Fibroblast of lung (primary cell): Measurements from ENCODE around the gene FAM118A. TPM values are rescaled to one million over a fixed set of nuclear protein-coding genes. Genes with fewer than 3 reads are reported as not detected.
"Not testable (repeated sequence)": the region's sequence is repeated elsewhere in the genome, so short reads cannot be mapped to it uniquely, and the experiment has no call there.

Experiments
- DNase-seq, 2 donors: peaks; one replicate each; pipeline versions ENCODE4 v3.0.0 to v3.0.0-alpha.2; 2010; ENCODE audit warnings: low read depth in 2 of 2
- H2AFZ ChIP-seq: 2 replicates; pipeline ENCODE4 v1.5.1; 2012; ENCODE audit warnings: low read length, control low read depth, inconsistent platforms
- H3K27ac ChIP-seq: 2 replicates; pipeline ENCODE4 v1.5.1; 2011; ENCODE audit warnings: low read length, control low read depth; ENCODE audit not compliant: insufficient read depth
- H3K27me3 ChIP-seq: 2 replicates; pipeline ENCODE4 v1.5.1; 2011; ENCODE audit warnings: mild to moderate bottlenecking, low read length; ENCODE audit not compliant: control insufficient read depth, insufficient read depth
- H3K36me3 ChIP-seq: 2 replicates; pipeline ENCODE4 v1.5.1; 2011; ENCODE audit warnings: low read length; ENCODE audit not compliant: control insufficient read depth, insufficient read depth
- H3K4me1 ChIP-seq: 2 replicates; pipeline ENCODE4 v1.5.1; 2011; ENCODE audit warnings: low read length; ENCODE audit not compliant: control insufficient read depth, insufficient read depth; ENCODE audit errors: extremely low read depth
- H3K4me2 ChIP-seq: 2 replicates; pipeline ENCODE4 v1.5.1; 2011; ENCODE audit warnings: low read length, control low read depth; ENCODE audit not compliant: insufficient read depth; ENCODE audit errors: extremely low read depth
- H3K4me3 ChIP-seq, 4 experiments: fragments of 200-600 bp in 1 of 4; sonication (generic) in 1 of 4; replicated peaks in 1 of 4; 2 replicates each; pipeline ENCODE4 v1.5.1; 2011 to 2016; ENCODE audit warnings: low read length in 4 of 4, low read depth in 3 of 4, mild to moderate bottlenecking in 3 of 4, control low read depth in 2 of 4, inconsistent platforms in 1 of 4, mixed read lengths in 1 of 4; ENCODE audit not compliant: insufficient read depth in 1 of 4; ENCODE audit errors: control extremely low read depth in 1 of 4
- H3K79me2 ChIP-seq: 2 replicates; pipeline ENCODE4 v1.5.1; 2012; ENCODE audit warnings: mild to moderate bottlenecking, low read length, inconsistent platforms; ENCODE audit not compliant: control insufficient read depth, insufficient read depth
- H3K9ac ChIP-seq: 2 replicates; pipeline ENCODE4 v1.5.1; 2011; ENCODE audit warnings: mild to moderate bottlenecking, low read length, control low read depth; ENCODE audit not compliant: insufficient read depth
- H3K9me3 ChIP-seq: 2 replicates; pipeline ENCODE4 v1.5.1; 2012; ENCODE audit warnings: low read depth, low read length; ENCODE audit not compliant: control insufficient read depth, insufficient read depth
- H4K20me1 ChIP-seq: 2 replicates; pipeline ENCODE4 v1.5.1; 2011; ENCODE audit warnings: low read length; ENCODE audit not compliant: control insufficient read depth, insufficient read depth; ENCODE audit errors: extremely low read depth
- EZH2 ChIP-seq: IDR thresholded peaks from 2 replicates; pipeline ENCODE4 v1.5.1; 2012; ENCODE audit warnings: low read length, control low read depth, mild to moderate bottlenecking; ENCODE audit errors: missing control alignments
- polyA plus RNA-seq, 2 donors: library from polyadenylated mRNA; depleted of rRNA in 1 of 2; stranded (reverse) in 1 of 2; unstranded in 1 of 2; fragments of >200 nt; gene quantifications; 2 replicates each; pipeline ENCODE4 v1.2.1, GENCODE V29; 2011 to 2012; ENCODE audit warnings: missing spikeins in 1 of 2
- total RNA-seq: library from RNA; depleted of rRNA; stranded (reverse); fragments of >200 nt; gene quantifications from 2 replicates; pipeline ENCODE4 v1.2.1, GENCODE V29; 2014
- TF ChIP-seq, protein P1 (sequence below), 2 donors: IDR thresholded peaks in 1 of 2; conservative IDR thresholded peaks in 1 of 2; 1 replicate in 1 of 2; 2 replicates in 1 of 2; pipeline ENCODE4 v1.5.1; 2011 to 2012; ENCODE audit warnings: low read length in 2 of 2, control low read depth in 1 of 2, inconsistent platforms in 1 of 2, low read depth in 1 of 2, mild to moderate bottlenecking in 1 of 2

The FAM118A gene
- total and polyA plus RNA-seq, 2 donors (not counting 1 experiment from before 2014, with no cell fraction given): 16.5 to 18.0 TPM

DNA sequence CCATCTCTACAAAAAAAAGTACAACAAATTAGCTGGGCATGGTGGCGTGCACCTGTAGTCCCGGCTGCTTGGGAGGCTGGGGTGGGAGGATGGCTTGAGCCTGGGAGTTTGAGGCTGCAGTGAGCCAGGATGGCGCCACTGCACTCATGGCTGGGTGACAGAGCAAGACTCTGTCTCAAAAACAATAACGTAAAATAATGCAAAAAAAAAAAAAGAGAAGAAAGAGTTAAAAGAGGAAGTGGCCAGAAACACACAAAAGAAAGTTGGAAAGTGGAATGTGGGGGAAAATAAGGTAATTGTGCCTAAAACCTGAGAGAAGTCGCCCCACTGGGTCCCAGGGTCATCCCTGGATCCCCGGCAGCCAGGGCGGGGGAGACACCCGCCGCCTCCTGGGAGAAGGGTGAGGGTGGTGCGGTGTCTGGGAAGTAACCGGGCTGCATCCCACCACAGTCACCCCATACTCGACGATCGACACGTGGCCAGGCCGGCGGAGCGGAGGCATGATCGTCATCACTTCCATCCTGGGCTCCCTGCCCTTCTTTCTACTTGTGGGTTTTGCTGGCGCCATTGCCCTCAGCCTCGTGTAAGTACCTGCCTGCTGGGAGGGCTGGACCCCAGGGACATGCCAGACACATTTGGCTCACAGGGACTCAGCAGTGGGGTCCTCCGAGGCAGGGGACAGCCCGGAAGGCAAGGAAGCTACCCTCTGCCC, 16.8 kb upstream of the FAM118A start:
- H3K27me3 ChIP-seq: peaks cover 19% of the 10 kb centered on the region
- no peak for TF ChIP-seq EZH2
- TF ChIP-seq, protein P1, sequence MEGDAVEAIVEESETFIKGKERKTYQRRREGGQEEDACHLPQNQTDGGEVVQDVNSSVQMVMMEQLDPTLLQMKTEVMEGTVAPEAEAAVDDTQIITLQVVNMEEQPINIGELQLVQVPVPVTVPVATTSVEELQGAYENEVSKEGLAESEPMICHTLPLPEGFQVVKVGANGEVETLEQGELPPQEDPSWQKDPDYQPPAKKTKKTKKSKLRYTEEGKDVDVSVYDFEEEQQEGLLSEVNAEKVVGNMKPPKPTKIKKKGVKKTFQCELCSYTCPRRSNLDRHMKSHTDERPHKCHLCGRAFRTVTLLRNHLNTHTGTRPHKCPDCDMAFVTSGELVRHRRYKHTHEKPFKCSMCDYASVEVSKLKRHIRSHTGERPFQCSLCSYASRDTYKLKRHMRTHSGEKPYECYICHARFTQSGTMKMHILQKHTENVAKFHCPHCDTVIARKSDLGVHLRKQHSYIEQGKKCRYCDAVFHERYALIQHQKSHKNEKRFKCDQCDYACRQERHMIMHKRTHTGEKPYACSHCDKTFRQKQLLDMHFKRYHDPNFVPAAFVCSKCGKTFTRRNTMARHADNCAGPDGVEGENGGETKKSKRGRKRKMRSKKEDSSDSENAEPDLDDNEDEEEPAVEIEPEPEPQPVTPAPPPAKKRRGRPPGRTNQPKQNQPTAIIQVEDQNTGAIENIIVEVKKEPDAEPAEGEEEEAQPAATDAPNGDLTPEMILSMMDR (conservative IDR thresholded peaks at IDR 0.05 in 1 of 2, IDR thresholded peaks at IDR 0.05 in 1 of 2; ENCODE audit: low read depth in 1 of 2, low read length in 2 of 2): no peak
- H2AFZ ChIP-seq: no peak overlapping the region
- DNase-seq: no peak
- H3K27ac ChIP-seq: no peak overlapping the region
- no peak overlapping the region for H3K9ac ChIP-seq
- no peaks in the 10 kb centered on the region for H3K9me3 ChIP-seq
- no peaks in the 10 kb centered on the region for H4K20me1 ChIP-seq
- no peaks in the 10 kb centered on the region for H3K79me2 ChIP-seq
- H3K36me3 ChIP-seq: no peaks in the 10 kb centered on the region
- no peak overlapping the region for H3K4me3 ChIP-seq
- no peak overlapping the region for H3K4me2 ChIP-seq
- H3K4me1 ChIP-seq: peaks cover 3% of the 10 kb centered on the region

DNA sequence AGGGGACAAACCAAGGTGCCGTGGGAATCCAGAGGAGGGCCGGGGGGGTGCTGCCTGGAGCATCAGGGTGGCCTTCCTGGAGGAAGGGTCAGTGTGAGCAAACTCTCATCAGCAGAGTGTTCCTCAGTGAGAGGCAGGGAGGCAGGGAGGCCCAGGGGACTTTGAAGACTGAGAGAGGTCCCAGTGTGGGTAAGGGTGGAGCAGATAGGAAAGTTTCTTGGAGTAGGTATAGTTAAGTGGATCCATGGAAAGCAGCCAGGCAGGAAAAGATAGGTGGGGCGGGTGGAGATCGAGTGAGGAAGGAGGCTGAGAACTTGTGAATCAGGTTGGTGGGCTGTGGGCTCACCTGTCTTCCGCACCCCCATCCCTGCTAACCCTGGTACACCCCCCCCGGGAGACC, 15.7 kb upstream of the FAM118A start:
- no peak overlapping the region for H3K4me3 ChIP-seq
- DNase-seq: no peak
- no peak overlapping the region for H3K27ac ChIP-seq
- H3K4me2 ChIP-seq: no peak overlapping the region
- H3K79me2 ChIP-seq: no peaks in the 10 kb centered on the region
- peaks cover 19% of the 10 kb centered on the region for H3K27me3 ChIP-seq
- peaks cover 3% of the 10 kb centered on the region for H3K4me1 ChIP-seq
- no peaks in the 10 kb centered on the region for H3K36me3 ChIP-seq
- no peaks in the 10 kb centered on the region for H3K9me3 ChIP-seq
- no peak overlapping the region for H2AFZ ChIP-seq
- H3K9ac ChIP-seq: no peak overlapping the region
- no peaks in the 10 kb centered on the region for H4K20me1 ChIP-seq
- TF ChIP-seq, protein P1 (conservative IDR thresholded peaks at IDR 0.05 in 1 of 2, IDR thresholded peaks at IDR 0.05 in 1 of 2; ENCODE audit: low read depth in 1 of 2, low read length in 2 of 2): no peak
- TF ChIP-seq EZH2: no peak

DNA sequence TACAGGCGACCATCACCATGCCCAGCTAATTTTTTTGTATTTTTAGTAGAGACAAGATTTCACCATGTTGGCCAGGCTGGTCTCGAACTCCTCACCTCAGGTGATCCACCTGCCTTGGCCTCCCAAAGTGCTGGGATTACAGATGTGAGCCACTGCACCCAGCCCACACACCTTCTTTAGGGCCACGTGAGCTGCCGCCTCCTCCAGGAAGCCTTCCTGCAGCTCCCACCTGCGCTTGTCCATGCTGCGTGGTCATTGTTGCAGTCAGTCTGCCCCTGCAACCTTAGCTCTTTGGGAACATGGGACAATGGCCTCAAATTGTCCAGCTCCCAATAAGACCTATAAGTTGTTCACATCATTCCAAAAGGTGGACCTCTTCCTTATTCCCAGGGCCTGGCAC, 14.7 kb upstream of the FAM118A start:
- not testable (repeated sequence) for H4K20me1 ChIP-seq, H3K9ac ChIP-seq, H3K36me3 ChIP-seq, H3K4me3 ChIP-seq, H3K4me1 ChIP-seq, H3K27ac ChIP-seq, H3K79me2 ChIP-seq, DNase-seq, H2AFZ ChIP-seq, H3K4me2 ChIP-seq, H3K9me3 ChIP-seq
- H3K27me3 ChIP-seq: peaks cover 19% of the 10 kb centered on the region
